ENCODE measurements around the gene NELFE. TPM values are rescaled to one million over a fixed set of nuclear protein-coding genes. Genes with fewer than 3 reads are reported as not detected.
"Not testable (repeated sequence)": the region's sequence is repeated elsewhere in the genome, so short reads cannot be mapped to it uniquely, and the experiment has no call there.

Gene NELFE
- polyA plus RNA-seq, 1 donor (not counting 4 experiments of a cell fraction or from before 2014, with no cell fraction given), result 51.9 TPM

DNA sequence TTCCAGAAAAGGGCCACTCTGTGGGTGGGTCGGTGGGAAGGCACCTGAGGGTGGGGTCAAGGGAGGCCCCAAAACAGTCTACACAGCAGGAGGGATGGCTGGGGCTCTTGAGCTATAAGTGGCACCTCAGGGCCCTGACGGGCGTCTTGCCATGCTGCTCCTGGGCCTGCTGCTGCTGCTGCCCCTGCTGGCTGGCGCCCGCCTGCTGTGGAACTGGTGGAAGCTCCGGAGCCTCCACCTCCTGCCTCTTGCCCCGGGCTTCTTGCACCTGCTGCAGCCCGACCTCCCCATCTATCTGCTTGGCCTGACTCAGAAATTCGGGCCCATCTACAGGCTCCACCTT, 46.7 kb upstream of the NELFE start:
- H3K9ac ChIP-seq (ENCODE audit: control insufficient read depth, extremely low read depth, insufficient read depth, low read length); H3K4me1 ChIP-seq (ENCODE audit: control insufficient read depth, extremely low read depth, insufficient read depth, low read length); H3K27ac ChIP-seq (ENCODE audit: control insufficient read depth, insufficient read depth, low read length); H3K79me2 ChIP-seq (ENCODE audit: control insufficient read depth, insufficient read depth, low read length); H2AFZ ChIP-seq (ENCODE audit: control insufficient read depth, low read length); H3K4me3 ChIP-seq (ENCODE audit: control insufficient read depth in 2 of 3, extremely low read depth in 1 of 3, insufficient read depth in 2 of 3, low read depth in 1 of 3, low read length in 3 of 3); H4K20me1 ChIP-seq (ENCODE audit: control insufficient read depth, extremely low read depth, insufficient read depth, low read length); H3K9me3 ChIP-seq (ENCODE audit: control insufficient read depth, low read depth, low read length); H3K4me2 ChIP-seq (ENCODE audit: control insufficient read depth, extremely low read depth, insufficient read depth, low read depth, low read length); dilution Hi-C loops (cut with MboI; ENCODE audit: extremely low pct_ligation_motif_present, low sequenced_read_pairs); FAIRE-seq; H3K9me1 ChIP-seq (ENCODE audit: control insufficient read depth, extremely low read depth, insufficient read depth, low read length); H3K36me3 ChIP-seq (ENCODE audit: control insufficient read depth in 2 of 2, extremely low read depth in 1 of 2, insufficient read depth in 2 of 2, low read length in 2 of 2); H3K27me3 ChIP-seq (ENCODE audit: control insufficient read depth, extremely low read depth, insufficient read depth, low read length); DNase-seq (ENCODE audit: low read depth, low spot score): not testable (repeated sequence)

DNA sequence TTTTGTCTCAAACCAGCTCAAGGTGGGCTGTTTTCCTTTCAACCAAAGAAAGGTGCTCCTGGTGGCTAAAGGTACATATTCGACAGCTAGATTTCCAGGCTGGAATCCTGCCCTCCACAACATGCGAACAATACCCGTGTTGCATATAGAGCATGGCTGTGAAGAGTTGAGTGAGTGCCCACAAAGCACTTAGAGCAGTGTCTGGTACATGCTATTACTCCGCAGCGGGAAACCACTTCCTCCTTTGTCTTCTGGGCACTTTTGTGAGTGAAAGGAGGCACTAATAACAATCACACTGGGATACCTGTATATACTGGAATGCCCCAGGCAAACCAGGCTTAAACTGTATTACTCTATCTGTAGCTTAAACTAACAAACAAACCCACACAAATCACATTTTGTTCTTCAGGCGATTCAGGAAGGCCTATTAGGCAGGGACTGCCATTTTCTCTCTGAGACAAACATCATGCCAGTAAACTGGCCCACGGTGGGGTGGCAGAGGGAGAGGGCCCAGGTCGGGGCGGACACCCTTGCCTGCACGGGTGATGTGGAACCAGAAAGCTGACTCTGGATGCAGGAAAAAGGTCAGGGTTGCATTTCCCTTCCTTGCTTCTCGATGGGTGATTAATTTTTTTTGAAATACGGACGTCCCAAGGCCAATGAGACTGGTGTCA, 46.2 kb upstream of the NELFE start:
- DNase-seq (ENCODE audit: low read depth, low spot score); H3K36me3 ChIP-seq (ENCODE audit: control insufficient read depth in 2 of 2, extremely low read depth in 1 of 2, insufficient read depth in 2 of 2, low read length in 2 of 2); H3K9ac ChIP-seq (ENCODE audit: control insufficient read depth, extremely low read depth, insufficient read depth, low read length); dilution Hi-C loops (cut with MboI; ENCODE audit: extremely low pct_ligation_motif_present, low sequenced_read_pairs); H4K20me1 ChIP-seq (ENCODE audit: control insufficient read depth, extremely low read depth, insufficient read depth, low read length); H3K27ac ChIP-seq (ENCODE audit: control insufficient read depth, insufficient read depth, low read length); H3K4me2 ChIP-seq (ENCODE audit: control insufficient read depth, extremely low read depth, insufficient read depth, low read depth, low read length); H3K4me1 ChIP-seq (ENCODE audit: control insufficient read depth, extremely low read depth, insufficient read depth, low read length); H3K79me2 ChIP-seq (ENCODE audit: control insufficient read depth, insufficient read depth, low read length); H3K4me3 ChIP-seq (ENCODE audit: control insufficient read depth in 2 of 3, extremely low read depth in 1 of 3, insufficient read depth in 2 of 3, low read depth in 1 of 3, low read length in 3 of 3); H3K9me3 ChIP-seq (ENCODE audit: control insufficient read depth, low read depth, low read length); H2AFZ ChIP-seq (ENCODE audit: control insufficient read depth, low read length); H3K9me1 ChIP-seq (ENCODE audit: control insufficient read depth, extremely low read depth, insufficient read depth, low read length); H3K27me3 ChIP-seq (ENCODE audit: control insufficient read depth, extremely low read depth, insufficient read depth, low read length): not testable (repeated sequence)
- FAIRE-seq, result peak; percentile 69

DNA sequence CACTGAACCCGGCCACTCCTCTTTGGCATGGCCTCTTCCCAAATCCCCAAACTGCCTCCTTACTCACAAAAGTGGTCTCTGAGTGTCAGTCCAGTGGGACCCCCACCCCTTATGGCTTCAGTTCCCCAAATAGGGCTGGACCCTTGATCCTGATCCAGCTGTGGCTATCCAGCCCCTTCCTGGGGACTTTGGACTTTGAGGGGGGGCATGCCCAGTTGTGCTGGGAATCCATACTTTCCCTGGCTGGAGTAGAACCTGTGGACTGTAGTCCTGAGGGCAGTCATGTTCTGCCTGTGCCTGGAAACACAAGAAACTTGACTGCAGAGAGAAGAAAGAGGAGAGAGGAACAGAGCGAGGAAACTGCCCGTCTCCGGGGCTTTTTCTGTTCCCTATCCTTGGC, 45.6 kb upstream of the NELFE start:
- H3K9ac ChIP-seq (ENCODE audit: control insufficient read depth, extremely low read depth, insufficient read depth, low read length); H2AFZ ChIP-seq (ENCODE audit: control insufficient read depth, low read length); FAIRE-seq; H3K36me3 ChIP-seq (ENCODE audit: control insufficient read depth in 2 of 2, extremely low read depth in 1 of 2, insufficient read depth in 2 of 2, low read length in 2 of 2); DNase-seq (ENCODE audit: low read depth, low spot score); H3K9me3 ChIP-seq (ENCODE audit: control insufficient read depth, low read depth, low read length); H3K4me3 ChIP-seq (ENCODE audit: control insufficient read depth in 2 of 3, extremely low read depth in 1 of 3, insufficient read depth in 2 of 3, low read depth in 1 of 3, low read length in 3 of 3); dilution Hi-C loops (cut with MboI; ENCODE audit: extremely low pct_ligation_motif_present, low sequenced_read_pairs); H3K4me2 ChIP-seq (ENCODE audit: control insufficient read depth, extremely low read depth, insufficient read depth, low read depth, low read length); H4K20me1 ChIP-seq (ENCODE audit: control insufficient read depth, extremely low read depth, insufficient read depth, low read length); H3K27me3 ChIP-seq (ENCODE audit: control insufficient read depth, extremely low read depth, insufficient read depth, low read length); H3K4me1 ChIP-seq (ENCODE audit: control insufficient read depth, extremely low read depth, insufficient read depth, low read length); H3K9me1 ChIP-seq (ENCODE audit: control insufficient read depth, extremely low read depth, insufficient read depth, low read length); H3K79me2 ChIP-seq (ENCODE audit: control insufficient read depth, insufficient read depth, low read length); H3K27ac ChIP-seq (ENCODE audit: control insufficient read depth, insufficient read depth, low read length): not testable (repeated sequence)

DNA sequence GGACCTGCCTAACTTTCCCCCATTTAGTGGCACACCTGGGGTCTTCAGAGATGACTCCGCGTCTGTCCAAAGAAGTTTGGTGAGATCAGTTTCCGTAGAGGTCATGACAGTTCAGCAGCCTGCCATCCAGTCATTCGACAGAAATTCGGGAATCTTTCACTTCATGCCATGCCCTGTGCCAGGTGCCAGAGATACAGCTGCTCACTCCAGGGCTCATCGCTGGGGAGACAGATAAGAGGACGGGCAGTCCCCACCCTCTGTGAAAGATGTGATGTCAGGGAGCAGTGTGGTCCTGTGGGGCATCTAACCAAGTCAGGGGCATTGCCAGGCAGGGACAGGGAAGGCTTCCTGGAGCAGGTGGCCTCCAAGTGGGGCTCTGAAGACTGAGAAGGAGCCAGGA, 44.5 kb upstream of the NELFE start:
- H4K20me1 ChIP-seq (ENCODE audit: control insufficient read depth, extremely low read depth, insufficient read depth, low read length); H3K27ac ChIP-seq (ENCODE audit: control insufficient read depth, insufficient read depth, low read length); FAIRE-seq; H3K9ac ChIP-seq (ENCODE audit: control insufficient read depth, extremely low read depth, insufficient read depth, low read length); H3K9me3 ChIP-seq (ENCODE audit: control insufficient read depth, low read depth, low read length); DNase-seq (ENCODE audit: low read depth, low spot score); dilution Hi-C loops (cut with MboI; ENCODE audit: extremely low pct_ligation_motif_present, low sequenced_read_pairs); H3K27me3 ChIP-seq (ENCODE audit: control insufficient read depth, extremely low read depth, insufficient read depth, low read length); H3K9me1 ChIP-seq (ENCODE audit: control insufficient read depth, extremely low read depth, insufficient read depth, low read length); H3K4me1 ChIP-seq (ENCODE audit: control insufficient read depth, extremely low read depth, insufficient read depth, low read length); H3K36me3 ChIP-seq (ENCODE audit: control insufficient read depth in 2 of 2, extremely low read depth in 1 of 2, insufficient read depth in 2 of 2, low read length in 2 of 2); H3K4me3 ChIP-seq (ENCODE audit: control insufficient read depth in 2 of 3, extremely low read depth in 1 of 3, insufficient read depth in 2 of 3, low read depth in 1 of 3, low read length in 3 of 3); H3K4me2 ChIP-seq (ENCODE audit: control insufficient read depth, extremely low read depth, insufficient read depth, low read depth, low read length); H3K79me2 ChIP-seq (ENCODE audit: control insufficient read depth, insufficient read depth, low read length); H2AFZ ChIP-seq (ENCODE audit: control insufficient read depth, low read length): not testable (repeated sequence)

DNA sequence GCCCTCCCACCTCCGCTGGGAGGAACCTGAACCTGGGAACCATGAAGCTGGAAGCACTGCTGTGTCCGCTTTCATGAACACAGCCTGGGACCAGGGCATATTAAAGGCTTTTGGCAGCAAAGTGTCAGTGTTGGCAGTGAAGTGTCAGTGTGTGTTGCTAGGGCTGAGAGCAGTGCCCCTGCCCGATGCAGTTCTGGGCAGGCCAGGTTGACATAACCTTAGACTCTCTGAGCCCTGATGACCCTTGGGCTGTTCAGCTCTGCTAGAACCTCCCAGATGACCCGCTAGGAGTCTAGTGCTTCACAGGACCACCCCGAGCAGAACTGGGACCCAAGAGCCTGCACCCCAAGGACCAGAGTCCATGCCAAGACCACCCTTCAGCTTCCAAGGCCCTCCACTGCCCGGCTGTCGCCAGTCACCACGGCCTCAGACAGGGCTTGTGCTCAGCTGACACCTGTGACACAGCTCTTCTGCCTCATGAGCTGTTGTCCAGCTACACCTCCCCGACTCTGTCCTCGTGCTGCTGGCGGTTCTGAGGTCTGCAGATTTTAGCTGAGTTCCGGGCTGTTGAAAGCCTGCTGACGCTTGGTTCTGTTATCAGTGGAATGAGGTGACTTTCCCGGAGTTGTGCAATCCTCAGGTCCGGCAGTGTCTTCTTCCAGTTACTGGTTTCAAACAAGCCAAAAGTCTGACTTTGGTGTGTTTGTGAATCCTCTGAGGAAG, 43.9 kb upstream of the NELFE start:
- H3K4me1 ChIP-seq (ENCODE audit: control insufficient read depth, extremely low read depth, insufficient read depth, low read length); DNase-seq (ENCODE audit: low read depth, low spot score); H3K27ac ChIP-seq (ENCODE audit: control insufficient read depth, insufficient read depth, low read length); H3K4me2 ChIP-seq (ENCODE audit: control insufficient read depth, extremely low read depth, insufficient read depth, low read depth, low read length); H3K27me3 ChIP-seq (ENCODE audit: control insufficient read depth, extremely low read depth, insufficient read depth, low read length); FAIRE-seq; H2AFZ ChIP-seq (ENCODE audit: control insufficient read depth, low read length); dilution Hi-C loops (cut with MboI; ENCODE audit: extremely low pct_ligation_motif_present, low sequenced_read_pairs); H3K36me3 ChIP-seq (ENCODE audit: control insufficient read depth in 2 of 2, extremely low read depth in 1 of 2, insufficient read depth in 2 of 2, low read length in 2 of 2); H3K9me3 ChIP-seq (ENCODE audit: control insufficient read depth, low read depth, low read length); H3K4me3 ChIP-seq (ENCODE audit: control insufficient read depth in 2 of 3, extremely low read depth in 1 of 3, insufficient read depth in 2 of 3, low read depth in 1 of 3, low read length in 3 of 3); H3K79me2 ChIP-seq (ENCODE audit: control insufficient read depth, insufficient read depth, low read length); H4K20me1 ChIP-seq (ENCODE audit: control insufficient read depth, extremely low read depth, insufficient read depth, low read length); H3K9me1 ChIP-seq (ENCODE audit: control insufficient read depth, extremely low read depth, insufficient read depth, low read length); H3K9ac ChIP-seq (ENCODE audit: control insufficient read depth, extremely low read depth, insufficient read depth, low read length): not testable (repeated sequence)

Data from keratinocyte (primary cell).